ENCODE results near the gene ACSS1.

ACSS1 gene

DNA sequence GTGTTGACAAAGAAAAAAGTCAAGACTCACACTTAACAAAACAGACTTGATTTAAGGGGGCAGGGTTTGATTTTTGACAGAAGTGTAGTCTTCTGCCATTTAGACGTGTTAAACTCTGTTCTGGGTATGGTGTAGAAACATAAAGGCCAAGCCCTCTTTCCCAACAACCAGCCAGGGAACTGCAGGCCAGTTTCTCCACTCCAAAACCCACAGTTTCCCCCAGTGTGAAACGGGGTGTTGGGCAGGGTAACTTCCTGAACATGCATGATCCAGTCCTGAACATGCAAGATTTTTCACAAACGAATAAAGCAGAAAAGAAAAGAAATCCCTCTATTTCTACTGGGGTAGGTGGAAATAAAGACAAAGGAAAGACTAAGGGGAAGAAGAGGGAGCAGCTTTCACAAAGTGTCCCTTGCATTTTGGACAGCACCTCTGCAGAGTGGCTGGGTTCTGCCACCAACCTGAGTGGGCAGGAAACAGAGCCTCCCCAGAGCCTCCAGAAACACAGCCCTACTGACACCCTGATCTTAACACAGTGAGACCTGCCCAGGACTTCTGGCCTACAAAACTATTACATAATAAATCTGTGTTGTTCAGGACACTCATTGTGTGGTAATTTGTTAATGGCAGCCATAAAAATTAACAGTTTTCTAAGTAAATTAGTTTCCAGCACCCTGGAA is 72.8 kb downstream of the ACSS1 start:
- Histone ChIP-seq H3K4ac (ENCODE audit: low read depth, low read length) (no peak overlapping the region), H2AK5ac (ENCODE audit: low read length) (no peak overlapping the region), H3K23ac (ENCODE audit: low read length) (no peak overlapping the region), H3K27ac (ENCODE audit: low read depth, low read length) (no peak overlapping the region), H3K79me1 (ENCODE audit: low read length) (peaks cover 29% of the 10 kb centered on the region), H3K4me2 (ENCODE audit: low read length) (no peak overlapping the region), H4K5ac (ENCODE audit: low read length) (no peak overlapping the region), H3K9ac (ENCODE audit: low read length) (no peak overlapping the region), H3K36me3 (ENCODE audit: control insufficient read depth, insufficient read depth, low read length) (no peaks in the 10 kb centered on the region), H3K18ac (ENCODE audit: low read length) (no peak overlapping the region), H3K27me3 (ENCODE audit: insufficient read depth, low read length, poor library complexity) (no peaks in the 10 kb centered on the region), H2BK120ac (ENCODE audit: low read depth, low read length) (no peak overlapping the region), H2BK15ac (replicated peaks; ENCODE audit: low read depth) (no peak overlapping the region), H3K4me3 (ENCODE audit: low read length) (no peak overlapping the region), H4K8ac (ENCODE audit: low read depth, low read length) (no peak overlapping the region), H2BK5ac (ENCODE audit: low read length) (no peak overlapping the region), H3K4me1 (ENCODE audit: control insufficient read depth, low read depth, low read length) (no peaks in the 10 kb centered on the region), H3K56ac (ENCODE audit: low read length) (no peak overlapping the region), H3K79me2 (ENCODE audit: control insufficient read depth, insufficient read depth, low read length) (peaks cover 22% of the 10 kb centered on the region)
- no peak for DNase-seq
- no CpG with 5 or more reads among the region's 3 CpGs for WGBS (ENCODE audit: extremely low coverage, insufficient coverage, low lambda C conversion rate)

GRCh38 chr20:24983896-24984295 is 74.0 kb downstream of the ACSS1 start:
- H3K4me3 ChIP-seq (ENCODE audit: low read length): no peak overlapping the region

GRCh38 chr20:24981790-24982189 is 76.1 kb downstream of the ACSS1 start:
- no peak overlapping the region for H3K4me2 ChIP-seq (ENCODE audit: low read length)
- no peak overlapping the region for H3K4ac ChIP-seq (ENCODE audit: low read depth, low read length)
- H3K79me1 ChIP-seq (ENCODE audit: low read length): peaks cover 17% of the 10 kb centered on the region
- H3K23ac ChIP-seq (ENCODE audit: low read length): no peak overlapping the region
- H2BK5ac ChIP-seq (ENCODE audit: low read length): no peak overlapping the region
- no peak overlapping the region for H3K4me3 ChIP-seq (ENCODE audit: low read length)
- no peak overlapping the region for H3K27ac ChIP-seq (ENCODE audit: low read depth, low read length)
- H3K4me1 ChIP-seq (ENCODE audit: control insufficient read depth, low read depth, low read length): no peaks in the 10 kb centered on the region
- H3K9ac ChIP-seq (ENCODE audit: low read length): no peak overlapping the region
- peaks cover 11% of the 10 kb centered on the region for H3K79me2 ChIP-seq (ENCODE audit: control insufficient read depth, insufficient read depth, low read length)
- H4K8ac ChIP-seq (ENCODE audit: low read depth, low read length): no peak overlapping the region
- H3K56ac ChIP-seq (ENCODE audit: low read length): no peak overlapping the region
- peaks cover 2% of the 10 kb centered on the region for H3K36me3 ChIP-seq (ENCODE audit: control insufficient read depth, insufficient read depth, low read length)
- H2AK5ac ChIP-seq (ENCODE audit: low read length): no peak overlapping the region
- no peak overlapping the region for H2BK15ac ChIP-seq (replicated peaks; ENCODE audit: low read depth)
- no peaks in the 10 kb centered on the region for H3K27me3 ChIP-seq (ENCODE audit: insufficient read depth, low read length, poor library complexity)
- H3K18ac ChIP-seq (ENCODE audit: low read length): no peak overlapping the region
- no peak for DNase-seq
- WGBS (ENCODE audit: extremely low coverage, insufficient coverage, low lambda C conversion rate): no CpG with 5 or more reads among the region's 3 CpGs
- no peak overlapping the region for H4K5ac ChIP-seq (ENCODE audit: low read length)
- no peak overlapping the region for H2BK120ac ChIP-seq (ENCODE audit: low read depth, low read length)

More at GRCh38 chr20:24983896-24984295, 74.0 kb downstream of the ACSS1 start:
- DNase-seq: no peak
- Histone ChIP-seq H3K27me3 (ENCODE audit: insufficient read depth, low read length, poor library complexity) (no peaks in the 10 kb centered on the region), H3K79me1 (ENCODE audit: low read length) (peaks cover 24% of the 10 kb centered on the region), H3K23ac (ENCODE audit: low read length) (no peak overlapping the region), H2BK15ac (replicated peaks; ENCODE audit: low read depth) (no peak overlapping the region), H2AK5ac (ENCODE audit: low read length) (no peak overlapping the region), H3K4me1 (ENCODE audit: control insufficient read depth, low read depth, low read length) (no peaks in the 10 kb centered on the region), H3K9ac (ENCODE audit: low read length) (no peak overlapping the region), H4K8ac (ENCODE audit: low read depth, low read length) (no peak overlapping the region), H3K79me2 (ENCODE audit: control insufficient read depth, insufficient read depth, low read length) (peaks cover 16% of the 10 kb centered on the region), H3K56ac (ENCODE audit: low read length) (no peak overlapping the region), H4K5ac (ENCODE audit: low read length) (no peak overlapping the region), H2BK5ac (ENCODE audit: low read length) (no peak overlapping the region), H2BK120ac (ENCODE audit: low read depth, low read length) (no peak overlapping the region), H3K36me3 (ENCODE audit: control insufficient read depth, insufficient read depth, low read length) (no peaks in the 10 kb centered on the region), H3K4ac (ENCODE audit: low read depth, low read length) (no peak overlapping the region), H3K18ac (ENCODE audit: low read length) (no peak overlapping the region), H3K27ac (ENCODE audit: low read depth, low read length) (no peak overlapping the region), H3K4me2 (ENCODE audit: low read length) (no peak overlapping the region)
- WGBS (ENCODE audit: extremely low coverage, insufficient coverage, low lambda C conversion rate): no CpG with 5 or more reads among the region's 8 CpGs

GRCh38 chr20:24981282-24981681 is 76.7 kb downstream of the ACSS1 start:
- no peaks in the 10 kb centered on the region for H3K4me1 ChIP-seq (ENCODE audit: control insufficient read depth, low read depth, low read length)
- no peak overlapping the region for H2BK5ac ChIP-seq (ENCODE audit: low read length)
- no peak overlapping the region for H3K27ac ChIP-seq (ENCODE audit: low read depth, low read length)
- no peak overlapping the region for H3K4me2 ChIP-seq (ENCODE audit: low read length)
- H3K23ac ChIP-seq (ENCODE audit: low read length): no peak overlapping the region
- H3K79me2 ChIP-seq (ENCODE audit: control insufficient read depth, insufficient read depth, low read length): peaks cover 6% of the 10 kb centered on the region
- no peak overlapping the region for H3K9ac ChIP-seq (ENCODE audit: low read length)
- no peak overlapping the region for H3K4me3 ChIP-seq (ENCODE audit: low read length)
- H3K18ac ChIP-seq (ENCODE audit: low read length): no peak overlapping the region
- no peaks in the 10 kb centered on the region for H3K27me3 ChIP-seq (ENCODE audit: insufficient read depth, low read length, poor library complexity)
- no peak overlapping the region for H2AK5ac ChIP-seq (ENCODE audit: low read length)
- no peak overlapping the region for H4K8ac ChIP-seq (ENCODE audit: low read depth, low read length)
- no CpG with 5 or more reads among the region's 4 CpGs for WGBS (ENCODE audit: extremely low coverage, insufficient coverage, low lambda C conversion rate)
- H3K79me1 ChIP-seq (ENCODE audit: low read length): peaks cover 12% of the 10 kb centered on the region
- no peak overlapping the region for H2BK120ac ChIP-seq (ENCODE audit: low read depth, low read length)
- H3K4ac ChIP-seq (ENCODE audit: low read depth, low read length): no peak overlapping the region
- no peak overlapping the region for H3K56ac ChIP-seq (ENCODE audit: low read length)
- H4K5ac ChIP-seq (ENCODE audit: low read length): no peak overlapping the region
- H3K36me3 ChIP-seq (ENCODE audit: control insufficient read depth, insufficient read depth, low read length): peaks cover 2% of the 10 kb centered on the region
- no peak overlapping the region for H2BK15ac ChIP-seq (replicated peaks; ENCODE audit: low read depth)
- no peak for DNase-seq

- no CpG with 5 or more reads among the region's 34 CpGs for WGBS (ENCODE audit: extremely low coverage, insufficient coverage, low lambda C conversion rate)
- no peak overlapping the region for H2BK5ac ChIP-seq (ENCODE audit: low read length)
- H4K8ac ChIP-seq (ENCODE audit: low read depth, low read length): no peak overlapping the region
- peaks cover 6% of the 10 kb centered on the region for H3K79me1 ChIP-seq (ENCODE audit: low read length)
- H3K4me3 ChIP-seq (ENCODE audit: low read length): no peak overlapping the region
- DNase-seq: no peak
- no peak overlapping the region for H4K5ac ChIP-seq (ENCODE audit: low read length)
- H2BK15ac ChIP-seq (replicated peaks; ENCODE audit: low read depth): no peak overlapping the region
- H3K23ac ChIP-seq (ENCODE audit: low read length): no peak overlapping the region
- H3K36me3 ChIP-seq (ENCODE audit: control insufficient read depth, insufficient read depth, low read length): peaks cover 2% of the 10 kb centered on the region
- H3K4me1 ChIP-seq (ENCODE audit: control insufficient read depth, low read depth, low read length): no peaks in the 10 kb centered on the region
- H2BK120ac ChIP-seq (ENCODE audit: low read depth, low read length): no peak overlapping the region
- no peak overlapping the region for H3K56ac ChIP-seq (ENCODE audit: low read length)
- H3K18ac ChIP-seq (ENCODE audit: low read length): no peak overlapping the region
- H3K27me3 ChIP-seq (ENCODE audit: insufficient read depth, low read length, poor library complexity): no peaks in the 10 kb centered on the region
- H3K9ac ChIP-seq (ENCODE audit: low read length): no peak overlapping the region
- H3K4me2 ChIP-seq (ENCODE audit: low read length): no peak overlapping the region
- H3K79me2 ChIP-seq (ENCODE audit: control insufficient read depth, insufficient read depth, low read length): no peaks in the 10 kb centered on the region
- H2AK5ac ChIP-seq (ENCODE audit: low read length): no peak overlapping the region
- H3K4ac ChIP-seq (ENCODE audit: low read depth, low read length): no peak overlapping the region
- no peak overlapping the region for H3K27ac ChIP-seq (ENCODE audit: low read depth, low read length)
These were observed 77.5 kb downstream of the ACSS1 start for GRCh38 chr20:24980291-24981053.

All from mesendoderm (in vitro differentiated cells).